SK-N-DZ (cell line): ENCODE measurements around the gene RABGAP1.

Experiments used
- DNase-seq: peaks from one replicate; pipeline ENCODE4 v3.0.0-alpha.2; 2015; ENCODE audit warnings: low spot score

The RABGAP1 gene

GRCh38 chr9:122944960-122945888 is 4.4 kb downstream of the RABGAP1 start:
- DNase-seq, result no peak

DNA sequence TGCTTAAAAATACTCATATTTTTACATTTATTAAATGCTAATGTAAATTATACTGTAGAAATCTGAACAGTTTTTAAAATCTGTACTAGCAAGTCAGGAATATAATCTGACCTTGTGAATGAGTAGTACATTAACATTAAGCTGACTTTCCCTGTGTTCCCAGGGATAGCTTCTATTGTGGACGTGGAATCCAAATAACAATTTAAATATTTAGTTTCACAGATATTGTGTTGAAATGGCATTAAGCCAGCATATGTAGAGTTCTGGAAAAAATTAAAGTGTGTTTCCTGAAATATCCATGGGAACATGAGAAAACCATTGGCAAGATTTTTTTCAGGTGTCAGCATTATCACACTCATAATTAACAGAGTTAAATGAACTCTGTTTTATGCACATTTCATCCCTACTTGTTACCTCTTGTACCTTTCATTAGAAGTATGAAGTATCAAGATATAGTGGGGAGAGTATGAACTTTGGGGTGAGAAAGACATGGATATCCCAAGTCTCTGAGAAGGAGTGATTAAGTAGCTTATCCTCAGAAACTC is 5.7 kb downstream of the RABGAP1 start:
- no peak for DNase-seq

DNA sequence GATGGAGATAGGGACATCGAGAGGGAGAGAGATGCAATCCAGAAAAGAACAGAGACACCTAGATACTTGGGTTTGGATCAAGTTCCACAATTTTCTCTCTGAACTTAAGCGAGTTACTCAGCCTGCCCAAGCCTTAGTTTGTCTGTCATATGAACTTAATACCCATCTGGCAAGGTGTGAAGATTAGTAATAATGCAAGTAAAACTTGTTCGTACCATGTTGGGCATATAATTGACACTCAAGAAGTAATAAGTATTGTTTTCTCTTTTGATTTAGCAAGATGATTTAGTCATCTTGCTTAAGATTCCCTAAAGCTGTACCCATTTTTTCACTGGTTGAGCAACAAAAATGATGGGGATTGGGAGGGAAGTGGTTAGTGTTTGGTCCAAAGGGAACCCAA is 7.5 kb downstream of the RABGAP1 start:
- no peak for DNase-seq

DNA sequence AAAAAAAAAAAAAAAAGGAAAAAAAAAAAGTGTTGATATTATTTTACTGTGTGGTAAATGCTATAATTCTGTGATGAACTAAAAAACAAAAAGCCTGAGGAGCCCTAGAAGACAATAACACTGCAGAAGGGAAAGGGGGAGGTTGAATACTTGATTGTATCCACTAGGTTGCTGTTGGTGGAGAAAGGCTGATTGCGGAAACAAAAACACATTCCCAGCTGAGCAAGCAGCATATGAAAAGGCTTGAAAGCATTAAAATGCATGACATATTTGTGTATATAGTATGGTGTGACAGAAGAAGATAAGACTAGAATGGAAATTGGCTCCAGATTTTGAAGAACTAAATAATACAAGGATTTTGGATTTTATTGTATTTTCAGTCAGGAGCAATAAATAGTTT is 8.9 kb downstream of the RABGAP1 start:
- no peak for DNase-seq

DNA sequence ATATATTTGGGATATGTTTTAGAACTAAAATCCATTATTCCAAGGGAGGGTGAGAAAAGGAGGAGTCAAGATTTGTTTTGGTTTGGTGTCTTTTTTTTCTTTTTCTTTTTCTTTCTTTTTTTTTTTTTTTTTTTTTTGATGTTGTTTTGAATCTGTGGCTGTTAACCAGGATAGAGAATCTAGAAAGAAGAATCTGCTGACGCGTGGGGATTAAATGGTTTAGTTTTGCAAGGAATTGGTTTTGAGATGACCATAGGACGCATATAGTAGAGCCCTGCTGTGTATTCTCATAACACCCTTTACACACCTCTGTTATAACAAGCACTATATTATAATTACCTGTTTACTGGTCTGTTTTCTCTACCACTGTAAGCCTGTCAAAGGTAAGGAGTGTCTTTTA is 9.4 kb downstream of the RABGAP1 start:
- no peak for DNase-seq

DNA sequence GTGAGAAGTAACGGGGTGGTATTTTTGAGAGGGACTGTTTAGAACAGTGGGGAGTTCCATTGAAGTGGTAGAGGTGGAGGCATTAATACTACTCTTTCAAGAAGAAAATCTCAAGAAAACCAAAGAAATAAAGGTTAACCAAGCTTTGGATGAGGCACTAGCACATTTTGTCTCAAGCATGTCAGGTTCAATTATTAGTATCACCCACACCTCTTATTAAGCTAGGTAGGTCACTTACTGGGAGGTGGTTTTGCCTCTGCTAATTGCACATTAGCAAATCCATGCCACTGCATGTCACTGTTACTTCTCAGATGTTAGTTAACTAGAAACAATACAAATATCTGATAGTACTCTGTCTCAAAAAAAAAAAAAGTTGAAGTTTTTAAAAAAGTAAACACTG is 10.2 kb downstream of the RABGAP1 start:
- no peak for DNase-seq

- no peak for DNase-seq
Observed at GRCh38 chr9:122954253-122954691, 13.5 kb downstream of the RABGAP1 start.

- no peak for DNase-seq
Observed at GRCh38 chr9:122955961-122956360, 15.1 kb downstream of the RABGAP1 start.

GRCh38 chr9:122961139-122961538 is 20.3 kb downstream of the RABGAP1 start:
- no peak for DNase-seq

- DNase-seq, result no peak
Observed at GRCh38 chr9:122975196-122975595, 34.4 kb downstream of the RABGAP1 start.

- DNase-seq, result no peak
Observed at GRCh38 chr9:122978601-122979000, 37.8 kb downstream of the RABGAP1 start.

DNA sequence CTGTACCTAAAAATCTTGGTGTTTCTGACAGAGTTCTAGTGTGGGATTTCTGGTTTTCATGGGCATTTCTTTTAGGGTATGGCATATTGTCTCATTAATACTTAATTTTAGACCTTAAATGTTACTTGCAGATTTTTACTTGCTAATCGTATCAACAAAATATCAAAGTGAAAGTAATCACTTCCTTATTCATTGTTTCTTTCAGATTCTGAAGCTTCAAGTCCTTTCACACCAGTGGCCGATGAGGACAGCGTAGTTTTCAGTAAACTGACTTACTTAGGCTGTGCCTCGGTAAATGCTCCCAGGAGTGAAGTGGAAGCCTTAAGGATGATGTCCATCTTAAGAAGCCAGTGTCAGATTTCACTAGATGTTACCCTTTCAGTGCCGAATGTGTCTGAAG is 45.2 kb downstream of the RABGAP1 start:
- no peak for DNase-seq

GRCh38 chr9:122988141-122988540 is 47.3 kb downstream of the RABGAP1 start:
- no peak for DNase-seq

DNA sequence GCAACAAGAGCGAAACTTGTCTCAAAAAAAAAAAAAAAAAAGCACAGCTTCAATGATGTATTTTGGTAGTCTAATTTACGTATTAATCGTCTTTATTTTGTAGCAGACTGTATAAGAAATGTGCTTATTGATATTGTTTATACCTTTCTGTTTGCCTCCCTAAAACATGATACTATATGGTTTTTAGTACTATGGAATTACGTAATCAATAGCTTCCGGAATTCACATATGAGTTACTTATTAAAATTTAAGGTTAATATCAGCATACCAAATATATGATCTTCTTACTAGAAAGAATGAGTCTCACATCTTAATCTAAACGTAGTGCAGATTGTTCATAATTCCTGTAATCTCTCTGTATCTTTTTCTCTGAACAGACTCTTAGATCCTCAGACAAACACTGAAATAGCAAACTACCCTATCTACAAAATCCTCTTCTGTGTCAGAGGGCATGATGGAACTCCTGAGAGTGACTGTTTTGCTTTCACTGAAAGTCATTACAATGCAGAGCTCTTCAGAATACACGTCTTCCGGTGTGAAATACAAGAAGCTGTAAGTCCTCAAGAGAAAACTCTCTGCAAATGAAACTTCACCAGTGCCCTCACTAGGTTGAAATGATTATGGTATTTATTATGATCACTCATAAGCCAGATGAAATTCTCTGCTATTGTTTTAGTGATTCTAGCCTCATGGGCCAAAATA is 48.3 kb downstream of the RABGAP1 start:
- no peak for DNase-seq

- no peak for DNase-seq
Observed at GRCh38 chr9:122991370-122991830, 50.6 kb downstream of the RABGAP1 start.

DNA sequence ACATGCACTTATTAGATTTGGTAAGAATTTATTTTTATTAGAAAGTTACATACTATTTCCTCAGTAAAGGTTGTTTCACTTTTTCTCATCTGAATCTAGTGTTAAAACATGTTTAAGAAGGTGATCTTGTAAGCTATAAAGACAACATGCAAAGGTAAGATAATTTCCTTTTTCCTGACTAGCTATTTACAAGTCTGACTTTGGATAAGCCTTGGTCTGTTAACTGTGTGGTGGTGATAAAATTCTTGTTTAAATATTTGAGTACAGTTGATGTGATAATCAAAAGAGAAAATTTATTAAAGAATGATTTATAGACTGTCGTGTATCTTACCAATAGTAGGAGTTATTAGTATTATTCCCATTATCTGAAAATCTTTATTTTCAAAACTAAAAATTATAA is 55.8 kb downstream of the RABGAP1 start:
- DNase-seq, result no peak

GRCh38 chr9:122998448-122998847 is 57.6 kb downstream of the RABGAP1 start:
- no peak for DNase-seq

GRCh38 chr9:123000371-123001068 is 59.7 kb downstream of the RABGAP1 start:
- DNase-seq, result no peak

GRCh38 chr9:123002754-123003153 is 61.9 kb downstream of the RABGAP1 start:
- DNase-seq, result no peak

- DNase-seq, result no peak
Observed at GRCh38 chr9:123003466-123003865, 62.6 kb downstream of the RABGAP1 start.

- no peak for DNase-seq
Observed at GRCh38 chr9:123005964-123006363, 65.1 kb downstream of the RABGAP1 start.

DNA sequence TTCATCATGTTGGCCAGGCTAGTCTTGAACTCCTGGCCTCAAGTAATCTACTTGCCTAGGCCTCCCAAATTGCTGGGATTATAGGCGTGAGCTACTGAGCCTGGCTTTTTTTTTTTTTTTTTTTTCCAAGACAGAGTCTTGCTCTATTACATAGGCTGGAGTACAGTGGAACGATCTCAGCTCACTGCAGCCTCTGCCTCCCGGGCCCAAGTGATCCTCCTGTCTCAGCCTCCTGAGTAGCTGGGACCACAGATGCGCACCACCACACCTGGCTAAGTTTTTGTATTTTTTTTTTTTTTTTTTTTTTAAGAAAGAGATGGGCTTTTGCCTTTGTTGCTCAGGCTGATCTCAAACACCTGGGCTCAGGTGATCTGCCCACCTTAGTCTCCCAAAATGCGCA is 66.4 kb downstream of the RABGAP1 start:
- DNase-seq, result no peak
